Mucosa of descending colon (tissue), 3 donors: ENCODE measurements around the gene HSPA1A. TPM values are rescaled to one million over a fixed set of nuclear protein-coding genes. Genes with fewer than 3 reads are reported as not detected.

Experiments used
- ATAC-seq: fragments of 200-7000 bp; cut with Tn5 transposase; one replicate; pipeline ENCODE4 v1.9.1; 2020; ENCODE audit warnings: mild to moderate bottlenecking, moderate library complexity
- DNase-seq, 3 donors: peaks; one replicate each; pipeline ENCODE4 v3.0.0-alpha.2; 2020
- H3K36me3 ChIP-seq: fragments of 200-600 bp; one replicate; pipeline ENCODE4 v1.8.0; 2021; ENCODE audit warnings: low read depth, mild to moderate bottlenecking
- H3K4me1 ChIP-seq: fragments of 200-600 bp; one replicate; pipeline ENCODE4 v1.8.0; 2021; ENCODE audit warnings: low read depth, mild to moderate bottlenecking
- H3K4me3 ChIP-seq: fragments of 200-600 bp; one replicate; pipeline ENCODE4 v1.8.0; 2021; ENCODE audit warnings: mild to moderate bottlenecking
- H3K9me3 ChIP-seq: fragments of 200-600 bp; one replicate; pipeline ENCODE4 v1.8.0; 2021; ENCODE audit warnings: mild to moderate bottlenecking
- intact Hi-C, 2 donors: fragments of 100-400 bp; cut with DNase I in 1 of 2; cut with micrococcal nuclease in 1 of 2; formaldehyde crosslinking; loops; one replicate each; pipeline versions ENCODE4 v1.11.0 to v1.11.1; 2022; cut with DNase I, micrococcal nuclease
- long read RNA-seq, 2 donors: library from polyadenylated mRNA; unstranded; transcript quantifications; one replicate each; pipeline ENCODE4 v2.0.0, GENCODE V29; 2019 to 2021
- total RNA-seq, 3 donors: library from RNA; stranded (reverse); fragmentation: NEBNext Ultra II Directional in 2 of 3; extraction: Animal tissue kit (Norgen Biotek cat#: 25700) in 2 of 3; gene quantifications; one replicate each; pipeline versions ENCODE4 v1.2.1 to v1.2.4, GENCODE V29; 2021 to 2023
- TF ChIP-seq, protein P1 (sequence below): fragments of 200-600 bp; IDR thresholded peaks from one replicate; pipeline ENCODE4 v1.8.0; 2022; ENCODE audit warnings: antibody characterized with exemption, mild to moderate bottlenecking
- donor health status: DM: no; HTN: no; CAD: no; lungs with moderate emphysema.
- donor health status: DM: no; HTN: no; CAD: no.
- donor health status: DM: no; HTN: yes; CAD: no.

Gene HSPA1A
- total RNA-seq = 100 to 1,000 TPM in 2 of 3 donors, 10 to 100 TPM in 1; 73.6 to 274 (median 107) TPM
- long read RNA-seq, donor 1, transcript HSPA1A-201 (1 exons, 2,483 nt) = major isoform, 228 of 228 reads
- long read RNA-seq, donor 1, partial matches to known transcripts = 0 of 228 reads
- long read RNA-seq, donor 1, other reads (novel, unspliced or antisense) = 0 of 228 reads
- long read RNA-seq, donor 2, transcript HSPA1A-201 (1 exons, 2,483 nt) = major isoform, 7 of 7 reads
- long read RNA-seq, donor 2, partial matches to known transcripts = 0 of 7 reads
- long read RNA-seq, donor 2, other reads (novel, unspliced or antisense) = 0 of 7 reads

DNA sequence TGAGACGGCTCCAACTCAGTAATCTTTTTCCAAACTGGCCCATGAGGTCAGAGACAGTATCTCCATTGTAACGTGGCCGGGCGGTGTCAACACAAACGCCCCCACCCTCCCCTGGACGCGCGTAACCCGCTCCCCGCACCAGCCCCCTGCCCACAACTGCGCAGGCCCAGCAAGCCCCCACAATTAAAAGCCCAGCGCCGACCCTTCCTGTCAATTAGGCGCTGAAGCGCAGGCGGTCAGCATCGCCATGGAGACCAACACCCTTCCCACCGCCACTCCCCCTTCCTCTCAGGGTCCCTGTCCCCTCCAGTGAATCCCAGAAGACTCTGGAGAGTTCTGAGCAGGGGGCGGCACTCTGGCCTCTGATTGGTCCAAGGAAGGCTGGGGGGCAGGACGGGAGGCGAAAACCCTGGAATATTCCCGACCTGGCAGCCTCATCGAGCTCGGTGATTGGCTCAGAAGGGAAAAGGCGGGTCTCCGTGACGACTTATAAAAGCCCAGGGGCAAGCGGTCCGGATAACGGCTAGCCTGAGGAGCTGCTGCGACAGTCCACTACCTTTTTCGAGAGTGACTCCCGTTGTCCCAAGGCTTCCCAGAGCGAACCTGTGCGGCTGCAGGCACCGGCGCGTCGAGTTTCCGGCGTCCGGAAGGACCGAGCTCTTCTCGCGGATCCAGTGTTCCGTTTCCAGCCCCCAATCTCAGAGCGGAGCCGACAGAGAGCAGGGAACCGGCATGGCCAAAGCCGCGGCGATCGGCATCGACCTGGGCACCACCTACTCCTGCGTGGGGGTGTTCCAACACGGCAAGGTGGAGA lies at the start of gene HSPA1A, which contains the start of gene HSPA1L:
Gene HSPA1A (plus strand): TSS at position 519 of the 814 bp plus-strand sequence. CDS start 214 bp downstream, at position 733.
Gene HSPA1L (minus strand): TSS at position 259 of the 814 bp plus-strand sequence. CDS start 3,311 bp downstream, outside the sequence.
- ATAC-seq (peak; percentile 82), DNase-seq (peak; percentile 93 to 95 (median 95))
- H3K4me3 ChIP-seq = peak within 1 kb of the TSS; percentile 0
- no peaks in the 10 kb centered on the region for H3K9me3 ChIP-seq
- H3K4me1 ChIP-seq = peaks cover 31% of the 10 kb centered on the region
- TF ChIP-seq, protein P1, sequence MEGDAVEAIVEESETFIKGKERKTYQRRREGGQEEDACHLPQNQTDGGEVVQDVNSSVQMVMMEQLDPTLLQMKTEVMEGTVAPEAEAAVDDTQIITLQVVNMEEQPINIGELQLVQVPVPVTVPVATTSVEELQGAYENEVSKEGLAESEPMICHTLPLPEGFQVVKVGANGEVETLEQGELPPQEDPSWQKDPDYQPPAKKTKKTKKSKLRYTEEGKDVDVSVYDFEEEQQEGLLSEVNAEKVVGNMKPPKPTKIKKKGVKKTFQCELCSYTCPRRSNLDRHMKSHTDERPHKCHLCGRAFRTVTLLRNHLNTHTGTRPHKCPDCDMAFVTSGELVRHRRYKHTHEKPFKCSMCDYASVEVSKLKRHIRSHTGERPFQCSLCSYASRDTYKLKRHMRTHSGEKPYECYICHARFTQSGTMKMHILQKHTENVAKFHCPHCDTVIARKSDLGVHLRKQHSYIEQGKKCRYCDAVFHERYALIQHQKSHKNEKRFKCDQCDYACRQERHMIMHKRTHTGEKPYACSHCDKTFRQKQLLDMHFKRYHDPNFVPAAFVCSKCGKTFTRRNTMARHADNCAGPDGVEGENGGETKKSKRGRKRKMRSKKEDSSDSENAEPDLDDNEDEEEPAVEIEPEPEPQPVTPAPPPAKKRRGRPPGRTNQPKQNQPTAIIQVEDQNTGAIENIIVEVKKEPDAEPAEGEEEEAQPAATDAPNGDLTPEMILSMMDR = no peak
- H3K36me3 ChIP-seq = no peaks in the 10 kb centered on the region
- intact Hi-C loops = no loop called here

DNA sequence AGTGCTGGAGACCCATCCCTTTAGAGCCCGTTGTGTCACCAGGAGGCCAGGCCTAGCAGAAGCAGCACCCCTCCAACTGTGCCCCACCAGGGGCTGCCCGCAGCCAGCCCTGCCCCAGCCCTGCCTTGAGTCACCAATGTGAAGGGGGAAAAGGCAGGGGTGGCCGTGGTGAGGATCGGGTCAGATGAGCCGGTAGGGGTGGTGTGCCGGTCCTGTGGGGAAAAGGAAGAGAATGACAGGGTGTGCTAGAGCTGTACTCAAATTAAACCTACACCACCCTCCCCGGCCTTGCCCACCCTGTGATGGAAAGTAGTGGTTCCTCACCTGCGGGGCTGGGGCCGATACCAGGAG lies 49.8 kb upstream of the HSPA1A start:
- Histone ChIP-seq H3K9me3 (no peaks in the 10 kb centered on the region), H3K36me3 (no peaks in the 10 kb centered on the region), H3K4me1 (peaks cover 6% of the 10 kb centered on the region), H3K4me3 (no peak overlapping the region)
- TF ChIP-seq, protein P1 = no peak
- ATAC-seq (no peak), DNase-seq (no peak)
- intact Hi-C loops = no loop called here

DNA sequence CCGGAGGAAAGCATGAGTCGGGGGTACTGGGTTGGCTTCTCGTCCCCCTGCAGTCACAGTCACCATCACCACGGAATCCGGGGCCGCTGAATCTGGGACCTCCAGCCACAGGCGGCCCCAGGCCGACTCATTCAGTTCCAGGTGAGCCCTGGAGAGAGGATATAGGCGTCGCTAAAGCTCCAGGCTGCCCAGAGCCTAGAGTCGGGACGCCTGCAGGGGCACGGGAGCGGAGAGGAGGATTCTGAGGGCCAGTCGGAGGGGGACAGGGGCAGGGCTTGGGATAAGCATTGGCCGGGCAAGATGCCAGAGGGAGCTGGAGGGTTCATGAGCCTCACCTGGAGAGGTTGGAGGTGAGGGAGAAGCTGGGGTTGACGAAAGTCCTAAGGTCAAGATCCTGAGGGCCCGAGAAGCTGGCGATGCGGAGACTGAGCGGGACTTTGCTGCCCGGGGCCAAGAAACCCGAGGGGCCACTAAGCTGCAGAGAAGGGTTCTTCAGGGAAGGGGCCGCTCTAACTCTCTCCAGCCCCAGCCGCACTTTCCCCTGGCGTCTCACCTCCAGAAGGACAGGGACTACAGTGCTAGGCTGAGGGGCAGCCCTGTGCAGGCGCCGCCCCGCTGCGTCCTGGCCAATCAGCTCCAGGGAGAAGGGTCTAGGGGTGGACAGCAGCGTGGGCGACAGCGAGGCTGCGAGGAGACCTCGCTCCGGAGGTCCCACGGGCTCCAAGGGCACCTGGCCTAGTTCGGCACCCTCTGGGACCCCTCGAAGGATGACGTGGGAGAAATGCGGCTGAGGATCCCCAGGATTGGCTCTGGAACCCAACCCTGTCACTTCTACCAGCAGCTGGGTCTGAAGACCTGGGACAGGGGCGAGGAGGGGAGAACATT lies 49.2 kb upstream of the HSPA1A start:
- H3K36me3 ChIP-seq = no peaks in the 10 kb centered on the region
- no peaks in the 10 kb centered on the region for H3K9me3 ChIP-seq
- DNase-seq = no peak
- H3K4me1 ChIP-seq = peaks cover 6% of the 10 kb centered on the region
- intact Hi-C loops = no loop called here
- peak; percentile 16 for ATAC-seq
- TF ChIP-seq, protein P1 = no peak
- H3K4me3 ChIP-seq = no peak overlapping the region

DNA sequence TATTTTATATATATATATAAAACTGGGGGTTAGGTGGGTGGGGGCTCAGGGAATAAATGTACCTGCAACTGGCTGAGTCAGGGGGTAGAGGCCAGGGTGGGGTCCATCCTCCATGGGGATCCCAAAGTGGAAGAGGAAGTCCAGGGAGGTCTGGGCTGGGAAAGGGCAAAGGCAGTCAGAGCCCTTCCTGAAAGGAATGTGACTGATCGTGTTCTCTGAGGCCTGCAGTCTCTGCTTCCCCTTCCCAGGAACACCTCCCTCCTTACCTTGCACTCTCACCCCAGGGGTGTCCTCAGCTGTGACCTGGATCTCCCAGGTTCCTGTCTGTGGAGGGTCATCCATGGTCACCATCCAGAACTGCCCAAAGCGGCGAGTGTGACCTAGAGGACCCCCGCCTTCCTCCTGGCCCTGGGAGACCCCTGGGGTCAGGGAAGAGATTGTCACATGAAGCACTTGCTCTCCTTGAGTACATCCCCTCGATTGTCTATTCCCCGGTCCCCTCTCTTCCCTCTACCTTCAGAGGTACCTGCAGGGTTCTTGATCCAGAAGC lies 48.2 kb upstream of the HSPA1A start:
- no peak for ATAC-seq
- Histone ChIP-seq H3K4me1 (peaks cover 7% of the 10 kb centered on the region), H3K36me3 (no peaks in the 10 kb centered on the region), H3K9me3 (no peaks in the 10 kb centered on the region), H3K4me3 (no peak overlapping the region)
- no peak for DNase-seq
- intact Hi-C loops = no loop called here
- TF ChIP-seq, protein P1 = no peak
